CD4-positive, alpha-beta T cell treated with Interleukin-1 beta for 1 hour (primary cell): ENCODE results near the gene ARFGEF3.

Experiments used
- DNase-seq, 2 donors: peaks; one replicate each; pipeline ENCODE4 v3.0.0-alpha.2; 2020 to 2022

The ARFGEF3 gene

GRCh38 chr6:138370631-138371451, 209.1 kb downstream of the ARFGEF3 start:
- DNase-seq: no peak

GRCh38 chr6:138371452-138371711, 209.6 kb downstream of the ARFGEF3 start:
- DNase-seq: no peak

- DNase-seq: no peak
These were observed 210.0 kb downstream of the ARFGEF3 start for GRCh38 chr6:138371720-138372119.

- DNase-seq: peak in 1 of 2 donors; percentile 6
These were observed 211.1 kb downstream of the ARFGEF3 start for GRCh38 chr6:138372711-138373463.

GRCh38 chr6:138374230-138374629, 212.5 kb downstream of the ARFGEF3 start:
- DNase-seq: no peak

GRCh38 chr6:138374815-138375214, 213.1 kb downstream of the ARFGEF3 start:
- no peak for DNase-seq

- DNase-seq: no peak
These were observed 215.3 kb downstream of the ARFGEF3 start for GRCh38 chr6:138377042-138377441.

- DNase-seq: no peak
These were observed 216.1 kb downstream of the ARFGEF3 start, which contains the start of gene SMIM28 for GRCh38 chr6:138377844-138378243. Gene SMIM28, plus strand, starts transcription at chr6:138377905. Its CDS starts 168 bp downstream, at chr6:138378073.

GRCh38 chr6:138378463-138378862, 216.7 kb downstream of the ARFGEF3 start:
- no peak for DNase-seq

- DNase-seq: no peak
These were observed 220.9 kb downstream of the ARFGEF3 start for GRCh38 chr6:138382498-138383265.

- DNase-seq: no peak
These were observed 222.0 kb downstream of the ARFGEF3 start for GRCh38 chr6:138383776-138384175.

GRCh38 chr6:138386897-138387296, 225.2 kb downstream of the ARFGEF3 start:
- DNase-seq: no peak

- DNase-seq: no peak
These were observed 226.0 kb downstream of the ARFGEF3 start for GRCh38 chr6:138387577-138388368.

GRCh38 chr6:138389551-138389950, 227.8 kb downstream of the ARFGEF3 start:
- DNase-seq: no peak
